IPS DF 19.7 (cell line): ENCODE data around the gene CHD1.

Source experiments
- DNase-seq: peaks from one replicate; pipeline ENCODE4 v3.0.0-alpha.2; 2013; ENCODE audit warnings: low read depth, low spot score

The CHD1 gene

GRCh38 chr5:98904780-98905179 is 24.0 kb downstream of the CHD1 start:
- DNase-seq = no peak

- no peak for DNase-seq
Observed at GRCh38 chr5:98902733-98903132, 26.1 kb downstream of the CHD1 start.

DNA sequence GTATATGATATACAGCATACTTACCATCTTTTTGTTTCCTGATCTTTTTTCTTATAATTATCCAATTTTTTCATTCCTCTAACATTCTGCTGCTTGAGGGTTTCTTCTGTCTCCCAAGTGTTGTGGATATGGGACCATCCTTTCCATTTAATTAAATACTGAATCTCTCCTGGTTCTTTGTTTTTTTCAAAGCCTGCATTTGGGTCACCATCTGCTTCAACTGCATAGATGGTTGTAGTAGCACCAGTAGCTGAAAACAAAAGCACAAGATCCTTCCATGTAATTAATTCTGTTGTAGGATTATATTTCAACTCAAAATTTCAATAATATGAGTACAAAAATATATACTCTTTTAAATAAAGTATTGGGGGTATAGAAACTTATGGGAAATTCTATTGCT is 29.4 kb downstream of the CHD1 start:
- DNase-seq = no peak

DNA sequence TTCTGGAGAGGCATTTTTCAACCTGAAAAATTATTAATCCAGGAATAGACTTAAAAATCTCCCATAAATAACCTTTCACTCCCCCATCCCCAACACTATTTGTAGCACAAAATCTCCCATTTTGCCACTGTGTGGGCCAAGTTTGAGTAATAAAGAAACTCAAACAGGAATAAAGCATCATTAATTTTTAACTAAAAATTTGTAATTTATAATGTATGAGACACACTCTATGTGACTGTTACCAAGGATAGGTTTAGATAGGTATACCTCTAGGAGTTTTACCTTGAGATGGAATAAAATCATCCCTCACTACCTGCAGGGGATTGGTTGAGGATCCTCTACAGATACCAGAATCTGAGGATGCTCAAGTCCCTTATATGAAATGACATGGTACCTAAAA is 30.1 kb downstream of the CHD1 start:
- DNase-seq = no peak

- DNase-seq = no peak
Observed at GRCh38 chr5:98891591-98891990, 37.2 kb downstream of the CHD1 start.

DNA sequence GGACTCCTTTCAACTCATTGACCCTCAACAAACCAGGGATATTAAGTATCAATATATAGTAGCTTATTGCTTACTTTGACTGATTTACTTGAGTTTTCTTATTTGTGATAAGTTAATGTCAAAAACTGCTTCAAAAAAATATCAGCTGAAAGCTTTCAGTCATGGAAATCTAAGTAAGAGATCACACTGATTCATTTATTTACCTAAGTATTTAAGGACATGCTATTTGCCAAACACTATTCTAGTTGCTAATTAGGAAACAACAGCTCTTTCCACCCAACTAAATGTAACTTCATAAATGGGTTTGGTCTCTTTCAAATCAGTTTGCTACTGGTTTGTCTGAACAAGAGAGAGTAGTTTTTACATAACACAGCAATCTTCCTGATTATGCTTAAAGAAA is 48.2 kb downstream of the CHD1 start:
- no peak for DNase-seq

- DNase-seq = no peak
Observed at GRCh38 chr5:98880151-98880550, 48.7 kb downstream of the CHD1 start.

- DNase-seq = no peak
Observed at GRCh38 chr5:98877600-98877999, 51.2 kb downstream of the CHD1 start.

DNA sequence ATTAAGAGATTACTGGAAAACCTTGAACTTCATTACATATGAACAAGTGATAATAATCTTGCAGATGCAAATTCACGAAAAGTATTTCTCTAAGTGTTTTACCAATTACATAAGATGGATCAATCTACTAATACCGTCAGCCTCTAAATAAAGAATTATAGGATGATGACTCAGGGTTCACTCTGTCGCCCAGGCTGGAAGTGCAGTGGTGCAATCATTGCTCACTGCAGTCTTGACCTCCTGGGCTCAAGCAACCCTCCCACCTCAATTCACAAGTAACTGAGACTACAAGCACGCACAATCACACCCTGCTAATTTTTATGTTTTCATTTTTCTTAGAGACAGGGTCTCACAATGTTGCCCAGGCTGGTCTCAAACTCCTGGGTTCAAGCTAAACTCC is 56.1 kb downstream of the CHD1 start:
- no peak for DNase-seq

DNA sequence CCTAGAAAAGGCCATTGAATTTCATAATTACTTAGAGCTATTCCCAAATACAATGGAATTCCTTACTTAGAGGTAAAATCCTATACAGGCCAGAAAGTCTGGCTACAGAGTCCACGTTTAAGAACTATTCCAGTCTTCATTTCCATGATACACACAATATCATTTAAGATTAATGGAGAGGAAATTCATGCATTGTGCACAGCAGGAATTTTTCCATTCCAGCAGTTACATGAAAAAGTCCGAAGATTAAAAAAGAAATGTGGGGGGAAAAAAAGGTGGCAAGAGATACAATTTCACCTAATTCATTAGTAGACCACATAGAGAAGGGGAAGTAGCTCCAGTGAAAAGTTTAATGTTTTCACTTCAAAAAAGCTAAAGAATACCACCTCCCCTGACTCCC is 63.1 kb downstream of the CHD1 start:
- no peak for DNase-seq

GRCh38 chr5:98847054-98847453 is 81.8 kb downstream of the CHD1 start:
- no peak for DNase-seq

GRCh38 chr5:98846520-98846919 is 82.3 kb downstream of the CHD1 start:
- no peak for DNase-seq

DNA sequence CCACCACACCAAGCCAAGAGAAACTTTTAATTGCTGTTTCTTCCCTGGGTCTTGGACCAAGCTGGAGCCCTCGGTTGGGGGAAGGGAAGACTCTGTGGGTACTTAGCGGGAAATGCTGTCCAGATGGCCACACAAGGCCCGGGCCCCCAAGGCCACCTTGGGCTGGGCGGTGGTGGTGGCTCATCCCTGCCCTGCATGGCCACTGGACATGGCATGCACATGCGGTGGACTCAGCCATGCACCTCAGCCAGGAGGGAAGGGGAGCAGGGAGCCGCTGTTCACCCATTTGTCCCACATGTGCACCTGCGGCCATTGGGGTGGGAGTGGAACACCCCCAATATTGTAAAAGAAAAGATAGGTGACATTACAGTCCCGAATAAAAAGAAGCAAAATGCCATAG is 82.9 kb downstream of the CHD1 start:
- no peak for DNase-seq

GRCh38 chr5:98844865-98845264 is 83.9 kb downstream of the CHD1 start:
- no peak for DNase-seq

DNA sequence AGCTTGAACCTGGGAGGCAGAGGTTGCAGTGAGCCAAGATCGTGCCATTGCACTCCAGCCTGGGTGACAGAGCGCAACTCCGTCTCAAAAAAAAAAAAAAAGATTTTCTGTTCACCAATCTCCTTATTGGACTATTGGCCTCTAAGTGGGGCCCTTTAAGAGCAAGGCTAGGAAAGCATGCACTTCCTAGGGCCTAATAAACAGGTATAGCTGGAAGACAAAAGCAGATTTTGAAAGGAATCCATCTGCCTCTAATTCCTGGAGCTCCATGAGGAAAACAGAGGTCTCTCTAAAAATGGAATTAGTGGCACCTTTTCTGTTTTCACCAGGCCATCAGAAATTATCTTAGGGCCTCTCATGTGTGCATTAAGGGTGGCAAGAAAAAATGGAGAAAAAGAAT is 85.3 kb downstream of the CHD1 start:
- DNase-seq = no peak

- DNase-seq = no peak
Observed at GRCh38 chr5:98840946-98841345, 87.9 kb downstream of the CHD1 start.

- DNase-seq = no peak
Observed at GRCh38 chr5:98839469-98840383, 89.1 kb downstream of the CHD1 start.

DNA sequence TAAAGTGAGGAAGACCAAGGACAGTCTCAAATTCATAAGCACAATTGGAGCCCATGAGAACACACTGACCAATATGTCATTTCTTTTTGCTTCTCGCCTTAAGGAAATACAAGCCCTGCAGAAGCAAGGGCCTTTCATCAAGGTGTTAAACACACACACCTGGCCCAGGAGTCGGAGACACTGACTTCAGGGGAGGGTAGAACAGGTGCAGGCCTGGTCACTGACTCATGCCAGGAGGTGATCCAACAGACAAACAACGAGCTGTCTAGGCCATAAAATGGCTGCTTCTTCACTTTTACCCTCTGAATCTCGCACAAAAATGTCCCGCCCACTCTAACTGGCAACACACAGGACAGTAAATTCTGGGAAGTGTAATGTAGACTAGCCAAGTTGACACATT is 92.6 kb downstream of the CHD1 start:
- DNase-seq = no peak

- DNase-seq = no peak
Observed at GRCh38 chr5:98827588-98828284, 101.1 kb downstream of the CHD1 start.

DNA sequence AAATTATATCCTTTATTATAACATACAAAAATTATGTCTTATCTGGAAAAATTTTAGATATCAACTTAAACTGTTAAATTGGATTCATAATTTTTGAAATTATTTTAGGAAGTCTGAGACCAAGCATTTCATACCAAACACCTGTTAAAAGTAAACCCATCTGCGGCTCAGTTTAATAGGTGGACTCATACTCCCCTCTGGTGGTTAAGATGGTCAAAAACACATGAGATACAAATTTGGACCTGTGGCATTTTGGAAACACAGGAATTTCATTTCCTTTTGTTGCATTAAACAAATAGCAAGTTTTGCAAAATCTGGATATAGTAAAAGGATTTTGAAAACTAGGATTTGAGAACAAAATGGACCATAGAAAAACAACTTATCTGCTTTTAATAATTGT is 101.6 kb downstream of the CHD1 start:
- DNase-seq = no peak

DNA sequence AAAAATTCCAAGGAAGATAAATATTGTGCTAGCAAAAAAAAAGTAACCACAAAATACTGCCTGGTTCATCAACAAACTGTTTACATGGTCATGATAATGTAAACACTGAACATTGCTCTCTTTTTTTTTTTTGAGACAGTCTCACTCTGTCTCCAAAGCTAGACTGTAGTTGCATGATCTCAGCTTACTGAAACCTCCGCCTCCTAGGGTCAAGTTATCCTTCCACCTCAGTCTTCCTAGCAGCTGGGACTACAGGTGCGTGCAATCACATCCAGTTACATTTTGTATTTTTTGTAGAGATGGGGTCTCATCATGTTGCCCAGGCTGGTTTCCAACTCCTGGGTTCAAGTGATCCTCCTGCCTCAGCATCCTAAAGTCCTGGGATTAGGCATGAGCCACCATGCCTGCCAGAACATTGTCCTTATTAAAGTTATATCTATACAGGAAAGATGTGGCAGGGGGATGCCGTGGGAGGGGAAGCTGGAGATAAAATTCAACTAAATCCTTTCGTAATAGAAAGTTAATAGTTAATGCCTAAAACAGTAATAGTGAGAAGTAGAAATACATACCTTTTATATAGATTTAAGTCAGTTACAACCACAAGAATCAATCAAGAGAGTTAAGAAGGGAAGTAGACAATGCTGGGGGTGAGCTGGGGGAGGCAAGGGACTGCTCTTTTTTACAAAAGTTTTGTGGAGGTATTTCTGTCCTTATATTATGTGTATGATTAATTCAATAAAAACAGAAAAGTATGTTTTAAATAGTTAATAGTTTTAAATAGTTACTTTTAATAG is 103.0 kb downstream of the CHD1 start:
- no peak for DNase-seq

- DNase-seq = no peak
Observed at GRCh38 chr5:98816582-98817222, 112.1 kb downstream of the CHD1 start.
